Measurements from ENCODE around the gene ARHGAP15.

The ARHGAP15 gene

DNA sequence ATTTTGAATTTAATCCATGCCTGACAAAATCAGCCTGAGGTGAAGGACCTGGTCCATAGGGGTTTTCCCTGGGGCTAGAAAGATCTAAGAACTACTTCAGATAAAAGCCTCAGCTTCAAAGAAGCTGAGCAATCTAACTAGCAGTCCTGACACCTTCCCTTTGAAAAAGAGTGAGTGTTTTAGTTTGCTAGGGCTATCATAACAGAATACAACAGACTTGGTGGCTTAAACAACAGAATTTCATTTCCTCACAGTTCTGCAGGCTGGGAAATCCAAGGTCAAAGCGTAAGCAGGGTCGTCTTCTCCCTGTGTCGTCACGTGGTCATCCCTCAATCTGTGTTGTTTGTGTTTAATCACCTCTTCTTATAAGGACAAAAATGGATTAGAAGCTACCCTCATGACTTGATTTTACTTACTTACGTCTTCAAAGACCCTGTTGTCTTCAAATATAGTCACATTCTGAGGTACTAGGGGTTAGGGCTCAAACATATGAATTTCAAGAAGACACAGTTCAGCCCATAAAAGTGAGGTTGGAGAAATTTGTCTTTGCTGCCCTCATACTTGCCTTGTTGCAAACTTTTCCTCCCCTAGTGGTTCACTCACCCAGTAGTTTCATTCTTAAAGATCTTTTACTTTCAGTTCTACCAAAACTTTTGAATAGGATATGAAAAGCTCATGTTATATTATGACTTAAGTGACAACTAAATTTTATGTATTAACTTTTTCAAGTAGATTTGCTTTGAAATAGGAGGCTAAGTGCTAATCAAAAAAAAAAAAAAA lies 673.8 kb downstream of the ARHGAP15 start:
- no peak for DNase-seq

DNA sequence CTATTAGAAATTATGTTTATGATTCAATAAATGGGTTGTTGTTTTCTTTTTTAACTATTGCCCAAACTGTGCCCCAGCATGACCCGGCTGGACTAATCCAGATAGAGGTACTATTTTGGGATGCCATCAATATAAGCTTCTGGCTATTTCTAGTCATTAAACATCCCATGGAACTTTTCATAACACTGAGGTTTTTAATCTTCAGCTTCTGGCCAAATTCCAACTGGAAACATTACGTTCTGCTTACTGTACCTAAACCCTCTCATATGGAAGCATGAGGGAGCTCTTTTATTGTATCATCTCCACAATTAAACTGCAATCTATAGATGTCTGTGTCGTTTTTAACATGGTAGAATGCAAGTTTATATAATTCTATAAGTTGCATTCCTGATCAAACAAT lies 674.7 kb downstream of the ARHGAP15 start:
- DNase-seq = no peak

DNA sequence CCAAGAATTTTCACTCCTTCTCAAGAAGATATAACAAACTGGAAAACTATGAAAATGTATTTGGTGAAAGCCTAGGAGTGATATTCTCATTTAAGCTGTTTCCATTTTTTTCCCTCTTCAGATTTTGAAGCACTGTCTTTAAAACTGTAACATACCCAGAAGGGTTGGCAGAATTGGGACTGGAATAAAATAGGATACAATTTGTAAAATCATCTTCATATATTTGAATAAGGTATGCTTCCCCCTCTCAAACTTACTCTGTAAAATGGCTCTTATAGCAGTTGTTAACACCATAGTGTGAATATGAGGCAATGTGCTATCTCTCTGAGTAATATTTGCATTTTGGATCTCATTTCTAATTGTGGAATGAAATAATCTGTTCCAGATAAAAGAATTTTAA lies 676.4 kb downstream of the ARHGAP15 start:
- no peak for DNase-seq

DNA sequence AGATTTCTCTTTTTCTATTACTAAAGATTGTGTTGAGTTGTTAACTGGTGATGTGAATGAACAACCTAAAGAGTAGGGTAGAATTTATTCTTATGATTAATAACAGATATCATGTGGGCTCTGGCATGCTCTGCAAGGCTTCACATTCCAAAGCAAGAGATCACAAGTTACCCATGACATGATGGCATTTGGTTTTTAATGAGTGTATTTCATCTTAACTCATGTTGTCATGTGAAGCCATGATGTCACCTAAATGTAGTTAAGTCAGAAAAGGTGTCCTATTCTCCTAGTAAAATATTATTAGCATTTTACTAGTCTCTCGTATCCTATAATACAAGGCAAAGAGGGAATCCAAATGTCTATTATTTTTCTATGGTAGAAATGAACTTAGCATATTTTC lies 678.0 kb downstream of the ARHGAP15 start:
- DNase-seq = no peak

DNA sequence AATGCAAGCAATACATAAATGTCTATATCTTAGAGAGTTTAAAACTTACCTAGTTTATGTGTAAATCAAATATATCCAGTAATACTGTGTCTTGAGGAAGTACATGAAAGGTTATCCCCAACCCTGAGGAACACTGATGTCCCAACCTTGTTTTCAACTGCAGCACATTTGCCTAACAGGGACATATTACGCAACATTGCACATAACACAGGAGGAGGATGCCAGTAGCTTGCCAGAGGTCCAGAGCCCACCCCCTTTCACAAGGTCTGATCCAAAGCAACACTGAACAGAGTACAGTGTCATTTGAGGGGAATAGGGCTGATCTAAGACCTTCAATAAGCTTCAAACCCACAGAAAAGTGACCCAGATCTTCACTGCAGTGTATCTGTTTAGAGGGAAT lies 678.5 kb downstream of the ARHGAP15 start:
- no peak for DNase-seq

DNA sequence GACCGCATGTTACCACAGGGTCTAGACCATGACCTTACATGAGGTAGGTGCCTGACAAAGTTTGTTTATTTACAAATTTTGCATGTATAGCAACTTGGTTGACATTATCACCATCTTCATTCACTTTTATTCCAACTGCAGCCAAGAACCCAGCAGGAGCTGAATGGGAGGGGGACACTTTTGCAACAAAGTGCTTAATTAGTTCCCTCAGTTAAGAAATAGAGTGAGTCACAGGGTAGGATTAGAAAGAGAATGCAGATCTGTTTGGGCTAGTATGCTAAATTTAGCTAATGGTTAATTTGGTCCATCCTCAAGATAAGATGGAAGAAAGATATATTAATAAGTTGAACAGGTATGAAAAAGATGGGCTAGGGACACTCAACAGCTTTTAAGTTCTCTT lies 678.9 kb downstream of the ARHGAP15 start:
- no peak for DNase-seq

DNA sequence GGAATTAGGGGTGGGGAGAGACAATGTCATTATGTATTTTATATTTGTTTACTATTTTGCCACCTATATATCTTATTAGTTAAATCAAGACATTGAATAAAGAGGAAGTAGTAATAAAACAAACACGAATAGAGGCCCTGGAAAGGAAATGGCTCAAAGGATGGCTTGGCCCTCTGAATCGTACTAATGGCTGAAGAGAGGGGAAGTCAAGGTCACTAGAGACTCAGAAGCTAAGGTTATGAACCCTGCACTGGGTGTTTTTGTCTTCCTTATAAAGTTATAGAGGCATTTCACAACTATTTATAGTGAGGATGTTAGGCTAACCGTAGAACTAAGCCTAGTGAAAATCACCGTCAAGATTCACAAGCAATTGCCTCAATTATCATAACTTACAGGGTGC lies 685.9 kb downstream of the ARHGAP15 start:
- DNase-seq = no peak

DNA sequence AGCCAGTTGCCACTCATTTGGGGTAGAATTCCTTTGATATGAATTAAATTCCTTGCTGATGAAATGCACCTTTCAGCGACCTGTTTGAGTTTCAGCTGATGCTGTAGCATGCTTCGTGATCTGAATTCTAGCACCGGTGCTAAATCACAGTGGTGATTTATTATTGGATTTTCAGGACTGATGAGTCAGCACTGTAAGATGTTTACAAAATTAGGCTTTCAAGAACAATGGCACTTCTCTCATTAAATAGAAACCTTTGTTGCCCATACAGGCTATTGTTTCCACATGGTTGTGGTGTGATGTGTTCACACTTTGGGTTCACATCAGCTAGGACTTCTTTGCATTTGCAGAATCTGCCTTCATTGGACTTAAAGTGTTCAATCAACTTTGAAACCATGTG lies 687.7 kb downstream of the ARHGAP15 start:
- DNase-seq = no peak
